GM23248 (cell line): Measurements from ENCODE around the gene ACTN4. TPM values are rescaled to one million over a fixed set of nuclear protein-coding genes. Genes with fewer than 3 reads are reported as not detected.

Experiments
- DNase-seq: peaks from one replicate; pipeline ENCODE4 v3.0.0-alpha.2; 2015
- H2AFZ ChIP-seq: fragments of 200-600 bp; sonication (generic); 2 replicates; pipeline ENCODE4 v1.6.1; 2016; ENCODE audit warnings: antibody characterized with exemption
- H3F3A ChIP-seq: fragments of 200-600 bp; sonication (generic); 2 replicates; pipeline ENCODE4 v1.6.1; 2016; ENCODE audit warnings: mild to moderate bottlenecking, antibody characterized with exemption, mixed run types; ENCODE audit not compliant: insufficient read depth
- H3K27ac ChIP-seq: fragments of 200-600 bp; sonication (generic); 2 replicates; pipeline ENCODE4 v1.5.1; 2016; ENCODE audit warnings: mild to moderate bottlenecking
- H3K27me3 ChIP-seq: fragments of 200-600 bp; sonication (generic); replicated peaks from 2 replicates; pipeline ENCODE4 v1.6.1; 2016; ENCODE audit warnings: mild to moderate bottlenecking; ENCODE audit not compliant: insufficient read depth
- H3K36me3 ChIP-seq: fragments of 200-600 bp; sonication (generic); 2 replicates; pipeline ENCODE4 v1.6.1; 2016; ENCODE audit warnings: low read depth, mild to moderate bottlenecking
- H3K4me1 ChIP-seq: fragments of 200-600 bp; sonication (generic); 2 replicates; pipeline ENCODE4 v1.6.1; 2016; ENCODE audit warnings: mild to moderate bottlenecking; ENCODE audit not compliant: insufficient read depth
- H3K4me2 ChIP-seq: fragments of 200-600 bp; sonication (generic); one replicate; pipeline ENCODE4 v1.6.1; 2016; ENCODE audit warnings: mild to moderate bottlenecking; ENCODE audit not compliant: unreplicated experiment
- H3K4me3 ChIP-seq: fragments of 200-600 bp; sonication (generic); 2 replicates; pipeline ENCODE4 v1.5.1; 2016; ENCODE audit warnings: mild to moderate bottlenecking
- H3K79me2 ChIP-seq: fragments of 200-600 bp; sonication (generic); 2 replicates; pipeline ENCODE4 v1.6.1; 2016; ENCODE audit warnings: mild to moderate bottlenecking; ENCODE audit not compliant: insufficient read depth
- H3K9ac ChIP-seq: fragments of 200-600 bp; sonication (generic); 2 replicates; pipeline ENCODE4 v1.6.1; 2016; ENCODE audit warnings: mild to moderate bottlenecking
- H3K9me2 ChIP-seq: fragments of 200-600 bp; sonication (generic); 2 replicates; pipeline ENCODE4 v1.6.1; 2016; ENCODE audit warnings: mixed run types, mild to moderate bottlenecking, moderate library complexity; ENCODE audit not compliant: insufficient read depth
- H3K9me3 ChIP-seq: fragments of 200-600 bp; sonication (generic); one replicate; pipeline ENCODE4 v1.6.1; 2017; ENCODE audit warnings: low read depth
- H4K20me1 ChIP-seq: fragments of 200-600 bp; sonication (generic); 2 replicates; pipeline ENCODE4 v1.6.0; 2016; ENCODE audit not compliant: insufficient read depth
- EZH2 ChIP-seq: fragments of 200-600 bp; sonication (generic); IDR thresholded peaks from 2 replicates; pipeline ENCODE4 v1.6.1; 2018; ENCODE audit warnings: antibody characterized with exemption, mild to moderate bottlenecking; ENCODE audit not compliant: insufficient read depth, poor library complexity, severe bottlenecking
- EZH2phosphoT487 ChIP-seq: fragments of 200-600 bp; sonication (generic); IDR thresholded peaks from 2 replicates; pipeline ENCODE4 v1.6.1; 2018; ENCODE audit warnings: antibody characterized with exemption, moderate library complexity, mild to moderate bottlenecking, low read depth; ENCODE audit not compliant: insufficient read depth
- WGBS, 2 experiments: methylation state at CpG; one replicate each; pipeline ENCODE4 v1.1.6; 2015 to 2017; ENCODE audit warnings: low lambda C conversion rate in 2 of 2, low coverage in 1 of 2; ENCODE audit errors: missing lambda C conversion rate in 2 of 2; 5-methylcytosine and 5-hydroxymethylcytosine counted together
- in situ Hi-C: fragments of 300-500 bp; cut with MboI; formaldehyde crosslinking; loops from 2 replicates; pipeline ENCODE4 v1.15.0; 2020
- polyA plus RNA-seq: library from polyadenylated mRNA; unstranded; fragments of >200 nt; fragmentation: Nextera tagmentation; extraction: Ambion mirVana; gene quantifications from 2 replicates; pipeline ENCODE4 v1.2.1, GENCODE V29; 2016
- total RNA-seq: library from RNA; depleted of rRNA; stranded (reverse); fragments of >200 nt; shearing (Covaris generic); gene quantifications from 2 replicates; pipeline ENCODE4 v1.2.3, GENCODE V29; 2014

ACTN4 gene
- total and polyA plus RNA-seq, 2 experiments from 2014 or later = 84.6 to 477 TPM

GRCh38 chr19:38671654-38672053 is 24.2 kb downstream of the ACTN4 start:
- 0 out of 2 replicates have a peak, but pooled peaks cover 3% of the 10 kb centered on the region for H3K36me3 ChIP-seq
- H3K4me2 ChIP-seq = no peak overlapping the region
- no peak overlapping the region for H2AFZ ChIP-seq
- WGBS, 2 experiments = 90 to 91% methylated on average over 4 of the region's 4 CpGs
- H3K9ac ChIP-seq = peak overlapping the region; percentile 6
- peaks cover 80% of the 10 kb centered on the region for H3F3A ChIP-seq
- no peak overlapping the region for H3K4me3 ChIP-seq
- peaks cover 7% of the 10 kb centered on the region; the same call in 1 of the 2 replicates for H4K20me1 ChIP-seq
- no peaks in the 10 kb centered on the region for H3K9me2 ChIP-seq
- no peaks in the 10 kb centered on the region for H3K9me3 ChIP-seq
- H3K27ac ChIP-seq = peak overlapping the region; percentile 91
- in situ Hi-C loops = no loop called here
- H3K27me3 ChIP-seq = no peaks in the 10 kb centered on the region
- H3K4me1 ChIP-seq = peaks cover 69% of the 10 kb centered on the region
- DNase-seq = no peak
- no peak for TF ChIP-seq EZH2
- no peak for TF ChIP-seq EZH2phosphoT487
- peaks cover 96% of the 10 kb centered on the region for H3K79me2 ChIP-seq

GRCh38 chr19:38673030-38673429 is 25.6 kb downstream of the ACTN4 start:
- H3K36me3 ChIP-seq = 0 out of 2 replicates have a peak, but pooled peaks cover 3% of the 10 kb centered on the region
- no peaks in the 10 kb centered on the region for H3K9me2 ChIP-seq
- in situ Hi-C loops = no loop called here
- no peak for DNase-seq
- H3K4me1 ChIP-seq = peaks cover 66% of the 10 kb centered on the region
- 88 to 92% methylated on average over 4 of the region's 4 CpGs for WGBS, 2 experiments
- no peak overlapping the region for H3K4me2 ChIP-seq
- no peak overlapping the region for H2AFZ ChIP-seq
- no peak overlapping the region for H3K9ac ChIP-seq
- H3K27ac ChIP-seq = no peak overlapping the region
- no peaks in the 10 kb centered on the region for H3K27me3 ChIP-seq
- peaks cover 76% of the 10 kb centered on the region for H3F3A ChIP-seq
- H3K4me3 ChIP-seq = no peak overlapping the region
- H3K79me2 ChIP-seq = peaks cover 96% of the 10 kb centered on the region
- TF ChIP-seq EZH2 (no peak), EZH2phosphoT487 (no peak)
- H3K9me3 ChIP-seq = no peaks in the 10 kb centered on the region
- 0 out of 2 replicates have a peak, but pooled peaks cover 7% of the 10 kb centered on the region for H4K20me1 ChIP-seq

- Histone ChIP-seq H3K79me2 (peaks cover 96% of the 10 kb centered on the region), H3K9me3 (no peaks in the 10 kb centered on the region), H3K9me2 (no peaks in the 10 kb centered on the region), H2AFZ (no peak overlapping the region), H3K4me2 (peak overlapping the region; percentile 3), H3K9ac (no peak overlapping the region), H3K36me3 (peaks cover 4% of the 10 kb centered on the region; the same call in 1 of the 2 replicates), H3K27me3 (no peaks in the 10 kb centered on the region), H3K4me3 (no peak overlapping the region), H3F3A (peaks cover 74% of the 10 kb centered on the region), H3K4me1 (peaks cover 53% of the 10 kb centered on the region), H4K20me1 (peaks cover 7% of the 10 kb centered on the region; the same call in 1 of the 2 replicates), H3K27ac (peak overlapping the region; percentile 18; the same call in 1 of the 2 replicates)
- WGBS, 2 experiments = 73 to 74% methylated on average over 16 of the region's 16 CpGs
- TF ChIP-seq EZH2phosphoT487 (no peak), EZH2 (no peak)
- peak; percentile 23 for DNase-seq
- in situ Hi-C loops = no loop called here
Observed at GRCh38 chr19:38674388-38675171, 27.1 kb downstream of the ACTN4 start.

GRCh38 chr19:38675611-38676010 is 28.2 kb downstream of the ACTN4 start:
- no peak overlapping the region for H3K4me2 ChIP-seq
- H3K27ac ChIP-seq = peak overlapping the region; percentile 56
- H3K27me3 ChIP-seq = no peaks in the 10 kb centered on the region
- H3K4me1 ChIP-seq = peaks cover 53% of the 10 kb centered on the region
- H3K79me2 ChIP-seq = peaks cover 96% of the 10 kb centered on the region
- H3F3A ChIP-seq = peaks cover 66% of the 10 kb centered on the region
- H3K9ac ChIP-seq = peak overlapping the region; percentile 36
- WGBS, 2 experiments = 42 to 60% methylated on average over 5 of the region's 5 CpGs
- TF ChIP-seq EZH2phosphoT487 = no peak
- no peak for TF ChIP-seq EZH2
- no peaks in the 10 kb centered on the region for H3K9me3 ChIP-seq
- peaks cover 7% of the 10 kb centered on the region; the same call in 1 of the 2 replicates for H4K20me1 ChIP-seq
- H2AFZ ChIP-seq = no peak overlapping the region
- peaks cover 4% of the 10 kb centered on the region; the same call in 1 of the 2 replicates for H3K36me3 ChIP-seq
- H3K4me3 ChIP-seq = no peak overlapping the region; the same call in 1 of the 2 replicates
- in situ Hi-C loops = no loop called here
- DNase-seq = peak; percentile 34
- H3K9me2 ChIP-seq = no peaks in the 10 kb centered on the region
